Measurements from ENCODE around the gene SKIDA1. TPM values are rescaled to one million over a fixed set of nuclear protein-coding genes. Genes with fewer than 3 reads are reported as not detected.

Gene SKIDA1
- polyA plus RNA-seq, 1 donor = 2.1 TPM

- no peak for DNase-seq (ENCODE audit: low read depth)
These were observed 3.8 kb upstream of the SKIDA1 start for GRCh38 chr10:21529032-21529910.

- DNase-seq (ENCODE audit: low read depth) = no peak
These were observed 3.0 kb upstream of the SKIDA1 start for GRCh38 chr10:21528236-21529031.

GRCh38 chr10:21527598-21528235 is 2.2 kb upstream of the SKIDA1 start:
- DNase-seq (ENCODE audit: low read depth) = no peak

GRCh38 chr10:21526860-21527597 is 1.5 kb upstream of the SKIDA1 start:
- DNase-seq (ENCODE audit: low read depth) = no peak

- no peak for DNase-seq (ENCODE audit: low read depth)
These were observed 842 bp upstream of the SKIDA1 start for GRCh38 chr10:21526188-21526859.

- DNase-seq (ENCODE audit: low read depth) = no peak
These were observed 736 bp downstream of the SKIDA1 start for GRCh38 chr10:21524526-21525366.

DNA sequence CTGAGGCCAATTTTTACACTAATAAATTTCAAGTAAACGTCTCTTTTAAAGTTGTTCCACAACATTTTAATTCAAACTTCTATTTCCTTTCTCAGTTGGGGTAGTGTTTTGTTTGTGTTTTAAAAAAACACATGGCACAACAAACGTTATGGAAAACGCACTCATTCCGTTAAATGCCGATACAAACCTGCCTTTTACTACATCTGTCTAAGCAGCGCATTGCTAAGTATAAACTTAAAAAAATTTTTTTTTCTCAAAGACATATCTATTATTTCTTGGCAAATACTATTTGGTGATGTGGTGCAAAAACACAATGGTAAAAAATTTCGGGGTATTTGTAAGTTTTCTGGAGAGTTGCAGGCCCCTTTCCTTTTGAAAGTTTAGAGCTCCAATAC is 1.4 kb downstream of the SKIDA1 start:
- DNase-seq (ENCODE audit: low read depth) = no peak

GRCh38 chr10:21523557-21524008 is 1.9 kb downstream of the SKIDA1 start:
- DNase-seq (ENCODE audit: low read depth) = no peak

- no peak for DNase-seq (ENCODE audit: low read depth)
These were observed 2.7 kb downstream of the SKIDA1 start for GRCh38 chr10:21522631-21523406.

- no peak for DNase-seq (ENCODE audit: low read depth)
These were observed 3.5 kb downstream of the SKIDA1 start for GRCh38 chr10:21521751-21522533.

- no peak for DNase-seq (ENCODE audit: low read depth)
These were observed 4.5 kb downstream of the SKIDA1 start for GRCh38 chr10:21520949-21521348.

- DNase-seq (ENCODE audit: low read depth) = no peak
These were observed 5.0 kb downstream of the SKIDA1 start for GRCh38 chr10:21520509-21520908.

- DNase-seq (ENCODE audit: low read depth) = no peak
These were observed 5.5 kb downstream of the SKIDA1 start for GRCh38 chr10:21519941-21520436.

DNA sequence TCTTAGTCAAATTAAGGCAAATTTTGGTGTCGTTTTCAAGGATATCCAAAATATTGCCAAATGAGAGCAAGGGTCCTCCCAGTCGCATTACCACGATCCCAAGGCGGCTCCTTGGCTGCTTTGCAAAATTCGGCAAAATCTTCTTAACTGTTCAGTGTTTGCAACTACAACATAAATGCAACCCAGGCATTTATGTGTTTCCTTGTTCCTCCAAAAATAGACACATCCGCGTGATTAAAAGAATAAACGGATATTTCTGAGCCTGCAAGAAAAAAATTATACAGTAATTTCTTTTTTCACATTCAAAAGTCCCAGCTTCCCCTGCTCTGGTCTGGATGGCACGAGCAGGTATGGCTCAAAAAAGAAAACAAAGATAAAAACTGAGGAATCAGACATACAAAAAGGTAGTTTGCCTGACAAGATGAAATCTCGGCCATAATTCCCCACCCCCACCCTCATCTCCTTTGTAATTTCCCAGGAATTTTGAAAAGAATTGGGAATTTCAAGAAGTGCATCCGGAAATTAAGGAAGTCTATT is 6.0 kb downstream of the SKIDA1 start:
- no peak for DNase-seq (ENCODE audit: low read depth)

DNA sequence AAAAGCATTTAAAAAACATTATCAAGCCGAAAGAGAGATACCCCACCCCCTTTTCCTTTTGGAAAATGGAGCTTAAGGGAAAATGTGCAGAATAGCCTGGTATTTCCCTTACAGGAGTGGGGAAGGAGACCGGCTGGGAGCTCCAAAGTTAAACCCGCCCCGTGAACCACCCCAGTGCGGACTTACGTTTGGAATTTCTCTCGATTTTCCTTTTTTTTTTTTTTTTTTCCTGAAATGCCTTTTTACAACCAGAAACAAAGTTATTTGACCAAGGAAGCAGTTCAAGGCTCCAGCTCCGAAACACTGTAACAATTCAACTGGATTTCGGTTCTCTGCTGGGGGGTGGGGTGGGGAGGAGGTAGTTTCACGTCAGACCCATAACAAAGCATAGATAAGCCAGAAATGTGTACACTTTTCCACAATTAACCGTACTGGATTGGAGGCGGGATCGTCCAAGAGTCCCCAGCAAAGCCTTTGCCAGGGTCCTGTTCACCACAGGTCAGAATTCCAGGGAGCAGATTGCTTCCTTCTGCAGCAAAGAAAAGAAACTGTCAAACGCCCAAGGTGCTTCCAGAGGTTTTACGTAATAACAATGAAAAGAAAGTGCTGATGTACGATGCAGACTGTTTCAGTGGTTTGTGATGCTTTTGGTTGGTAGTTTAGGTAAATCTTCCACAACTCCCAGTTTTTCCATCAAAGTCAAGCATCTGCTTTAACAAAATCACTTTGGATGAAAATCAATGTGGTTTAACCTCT is 6.7 kb downstream of the SKIDA1 start:
- no peak for DNase-seq (ENCODE audit: low read depth)

- no peak for DNase-seq (ENCODE audit: low read depth)
These were observed 7.3 kb downstream of the SKIDA1 start for GRCh38 chr10:21518149-21518640.

All from forelimb muscle (tissue), 1 donor.